BJ (cell line): ENCODE data around the gene SOS1. TPM values are rescaled to one million over a fixed set of nuclear protein-coding genes. Genes with fewer than 3 reads are reported as not detected.

Experiments
- CTCF ChIA-PET: fragments of 350-600 bp; formaldehyde crosslinking; extraction: SDS; loops from one replicate; lab custom pipeline; 2021; ENCODE audit warnings: antibody characterized with exemption, inconsistent platforms; lab: Yijun Ruan, JAX
- POLR2A ChIA-PET: fragments of 300-600 bp; sonication (Branson Sonifier 250); formaldehyde crosslinking; extraction: SDS; loops from one replicate; lab custom pipeline; 2021; ENCODE audit warnings: antibody characterized with exemption; lab: Charles Lee
- DNase-seq: peaks from one replicate; pipeline ENCODE4 v3.0.0-alpha.2; 2011; ENCODE audit warnings: low read depth
- H3K27me3 ChIP-seq: 2 replicates; pipeline ENCODE4 v1.6.0; 2011; ENCODE audit warnings: low read length; ENCODE audit not compliant: control insufficient read depth, insufficient read depth
- H3K36me3 ChIP-seq: 2 replicates; pipeline ENCODE4 v1.5.1; 2011; ENCODE audit warnings: low read length; ENCODE audit not compliant: control insufficient read depth, insufficient read depth
- H3K4me3 ChIP-seq: 2 replicates; pipeline ENCODE4 v1.5.1; 2011; ENCODE audit warnings: low read depth, mild to moderate bottlenecking, control low read depth, low read length
- polyA plus RNA-seq: library from polyadenylated mRNA; depleted of rRNA; stranded (reverse); fragments of >200 nt; gene quantifications from 2 replicates; pipeline ENCODE4 v1.2.3, GENCODE V29; 2011
- TF ChIP-seq, protein P1 (sequence below): IDR thresholded peaks from 2 replicates; pipeline ENCODE4 v1.5.1; 2011; ENCODE audit warnings: low read depth, mild to moderate bottlenecking, control low read depth, inconsistent platforms, low read length, moderate library complexity; ENCODE audit not compliant: insufficient read depth

Gene SOS1
- polyA plus RNA-seq, 1 experiment, result 12.9 TPM

DNA sequence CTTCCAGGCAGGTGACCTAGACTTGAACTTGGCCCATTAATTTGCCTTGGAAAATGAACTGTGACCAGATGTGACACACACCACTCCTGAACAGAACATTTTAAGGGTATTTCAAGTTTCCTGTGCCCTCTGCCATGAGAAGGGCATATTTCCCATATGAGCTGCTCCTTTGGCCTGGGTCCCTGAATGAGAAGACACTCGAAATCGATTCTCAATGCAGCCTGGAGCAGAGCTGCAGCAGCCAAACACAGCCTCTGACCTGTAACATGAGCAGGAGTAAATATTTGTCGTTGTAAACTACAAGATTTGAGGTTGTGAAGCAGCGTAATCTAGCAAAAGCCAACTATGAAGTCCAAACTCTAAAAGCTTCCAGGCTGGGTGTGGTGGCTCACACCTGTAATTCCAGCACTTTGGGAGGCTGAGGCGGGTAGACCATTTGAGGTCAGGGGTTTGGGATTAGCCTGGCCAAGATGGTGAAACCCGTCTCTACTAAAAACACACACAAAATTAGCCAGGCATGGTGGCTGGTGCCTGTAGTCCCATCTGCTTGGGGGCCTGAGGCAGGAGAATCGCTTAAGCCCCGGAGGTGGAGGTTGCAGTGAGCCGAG, 30.1 kb upstream of the SOS1 start:
- TF ChIP-seq, protein P1, sequence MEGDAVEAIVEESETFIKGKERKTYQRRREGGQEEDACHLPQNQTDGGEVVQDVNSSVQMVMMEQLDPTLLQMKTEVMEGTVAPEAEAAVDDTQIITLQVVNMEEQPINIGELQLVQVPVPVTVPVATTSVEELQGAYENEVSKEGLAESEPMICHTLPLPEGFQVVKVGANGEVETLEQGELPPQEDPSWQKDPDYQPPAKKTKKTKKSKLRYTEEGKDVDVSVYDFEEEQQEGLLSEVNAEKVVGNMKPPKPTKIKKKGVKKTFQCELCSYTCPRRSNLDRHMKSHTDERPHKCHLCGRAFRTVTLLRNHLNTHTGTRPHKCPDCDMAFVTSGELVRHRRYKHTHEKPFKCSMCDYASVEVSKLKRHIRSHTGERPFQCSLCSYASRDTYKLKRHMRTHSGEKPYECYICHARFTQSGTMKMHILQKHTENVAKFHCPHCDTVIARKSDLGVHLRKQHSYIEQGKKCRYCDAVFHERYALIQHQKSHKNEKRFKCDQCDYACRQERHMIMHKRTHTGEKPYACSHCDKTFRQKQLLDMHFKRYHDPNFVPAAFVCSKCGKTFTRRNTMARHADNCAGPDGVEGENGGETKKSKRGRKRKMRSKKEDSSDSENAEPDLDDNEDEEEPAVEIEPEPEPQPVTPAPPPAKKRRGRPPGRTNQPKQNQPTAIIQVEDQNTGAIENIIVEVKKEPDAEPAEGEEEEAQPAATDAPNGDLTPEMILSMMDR, result no peak
- POLR2A ChIA-PET, result no interaction called here
- Histone ChIP-seq H3K27me3 (peaks cover 1% of the 10 kb centered on the region), H3K36me3 (no peaks in the 10 kb centered on the region), H3K4me3 (no peak overlapping the region)
- no peak for DNase-seq
- CTCF ChIA-PET, result no interaction called here

DNA sequence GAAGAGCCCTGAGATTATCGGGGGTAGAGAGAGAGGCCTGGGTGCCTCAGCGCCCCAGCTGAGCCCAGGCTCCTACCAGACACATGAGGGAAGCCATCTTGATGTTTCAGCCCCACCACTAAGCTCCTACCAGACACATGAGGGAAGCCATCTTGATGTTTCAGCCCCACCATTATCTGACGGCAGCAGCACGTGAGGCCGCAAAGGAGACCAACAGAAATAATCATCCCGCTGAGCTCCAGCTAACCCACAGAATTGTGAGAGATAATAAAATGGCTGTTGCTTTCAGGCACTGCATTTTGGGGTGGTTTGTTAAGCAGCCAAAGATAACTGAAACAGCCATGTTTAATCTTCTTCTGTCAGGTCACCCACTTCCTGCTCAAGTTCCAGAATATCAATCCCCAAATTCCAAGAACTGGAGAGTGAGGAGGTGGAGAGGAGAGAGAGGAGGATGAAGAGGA, 29.3 kb upstream of the SOS1 start:
- H3K4me3 ChIP-seq, result no peak overlapping the region
- CTCF ChIA-PET, result no interaction called here
- TF ChIP-seq, protein P1, result no peak
- H3K36me3 ChIP-seq, result no peaks in the 10 kb centered on the region
- H3K27me3 ChIP-seq, result peaks cover 1% of the 10 kb centered on the region
- no peak for DNase-seq
- POLR2A ChIA-PET, result no interaction called here

DNA sequence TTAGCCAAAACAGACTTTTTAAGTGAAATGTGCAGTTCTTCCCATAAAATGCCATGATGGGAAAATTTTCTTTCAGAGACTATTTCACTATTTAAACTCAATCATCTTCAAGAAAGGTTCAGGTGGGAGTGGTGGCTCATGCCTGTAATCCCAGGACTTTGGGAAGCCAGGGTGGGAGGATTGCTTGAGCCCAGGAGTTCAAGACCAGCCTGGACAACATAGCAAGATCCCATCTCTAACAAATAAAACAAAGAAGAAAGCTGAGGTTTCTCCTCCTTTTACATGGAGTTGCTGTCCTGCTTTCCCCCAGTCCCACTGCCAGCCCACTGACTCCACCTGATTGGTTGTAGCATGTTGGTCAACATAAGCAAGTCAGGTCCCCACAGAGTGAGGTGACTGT, 25.8 kb upstream of the SOS1 start:
- Histone ChIP-seq H3K27me3 (peaks cover 1% of the 10 kb centered on the region), H3K4me3 (no peak overlapping the region), H3K36me3 (no peaks in the 10 kb centered on the region)
- TF ChIP-seq, protein P1, result no peak
- CTCF ChIA-PET, result no interaction called here
- POLR2A ChIA-PET, result no interaction called here
- no peak for DNase-seq

DNA sequence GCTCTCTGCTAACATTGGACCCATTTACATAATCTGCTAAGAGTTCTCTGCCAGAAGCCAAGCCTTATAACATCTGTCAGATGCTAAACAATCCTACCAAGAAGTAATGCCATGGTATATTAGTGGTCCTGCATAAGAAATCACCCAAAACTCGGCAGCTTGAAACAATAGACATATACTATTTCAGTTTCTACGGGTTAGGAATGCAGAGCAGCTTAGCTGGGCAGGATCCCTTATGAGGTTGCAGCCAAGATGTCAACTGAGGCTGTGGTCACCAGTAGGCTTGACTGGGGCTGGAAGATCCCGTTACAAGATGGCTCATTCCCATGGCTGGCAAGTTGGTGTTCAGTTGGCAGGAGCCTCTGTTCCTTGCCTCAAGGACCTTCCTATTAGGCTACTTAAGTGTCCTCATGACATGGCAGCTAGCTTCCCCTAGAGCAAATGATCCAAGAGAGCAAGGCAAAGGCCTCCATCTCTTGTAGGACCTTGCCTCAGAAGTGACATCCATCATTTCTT, 25.1 kb upstream of the SOS1 start:
- TF ChIP-seq, protein P1, result no peak
- Histone ChIP-seq H3K36me3 (no peaks in the 10 kb centered on the region), H3K27me3 (peaks cover 1% of the 10 kb centered on the region), H3K4me3 (no peak overlapping the region)
- DNase-seq, result no peak
- CTCF ChIA-PET, result interaction anchor here (0.6 kb wide), 1 partner anchor 18 kb away, joined by 4 read pairs; no protein-coding TSS in a partner anchor
- POLR2A ChIA-PET, result no interaction called here

DNA sequence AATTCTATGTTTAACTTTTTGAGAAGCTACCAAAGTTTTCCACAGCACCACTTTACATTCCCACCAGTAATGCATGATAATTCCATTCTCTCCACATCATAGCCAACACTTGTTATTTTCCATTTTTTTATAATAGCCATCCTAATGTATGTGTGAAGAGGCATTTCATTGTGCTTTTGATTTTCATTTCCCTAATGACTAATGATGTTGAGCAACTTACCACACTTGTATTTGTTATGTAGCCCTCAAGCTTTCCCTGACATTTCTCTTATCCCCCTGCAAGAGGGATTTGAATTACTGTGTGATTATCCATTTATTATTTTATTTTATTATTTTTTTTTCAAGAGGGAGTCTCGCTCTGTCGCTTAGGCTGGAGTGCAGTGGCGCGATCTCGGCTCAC, 23.6 kb upstream of the SOS1 start:
- TF ChIP-seq, protein P1, result no peak
- no peaks in the 10 kb centered on the region for H3K36me3 ChIP-seq
- peaks cover 1% of the 10 kb centered on the region for H3K27me3 ChIP-seq
- H3K4me3 ChIP-seq, result no peak overlapping the region
- DNase-seq, result no peak
- POLR2A ChIA-PET, result no interaction called here
- CTCF ChIA-PET, result interaction anchor here (1.5 kb wide), 1 partner anchor 84 kb away, joined by 4 read pairs; no protein-coding TSS in a partner anchor
